PC-3 (cell line): ENCODE measurements around the gene EMILIN1.

Experiments used
- EZH2phosphoT487 ChIP-seq: fragments of 300-600 bp; sonication (generic); IDR thresholded peaks from 2 replicates; pipeline ENCODE4 v1.6.1; 2018; ENCODE audit warnings: mild to moderate bottlenecking, antibody characterized with exemption, low read length, borderline replicate concordance
- TF ChIP-seq, protein P1 (sequence below): fragments of 300-600 bp; sonication (generic); conservative IDR thresholded peaks from 2 replicates; pipeline ENCODE4 v1.5.1; 2017; ENCODE audit warnings: antibody characterized with exemption, low read depth, mild to moderate bottlenecking, low read length

- TF ChIP-seq, protein P1, sequence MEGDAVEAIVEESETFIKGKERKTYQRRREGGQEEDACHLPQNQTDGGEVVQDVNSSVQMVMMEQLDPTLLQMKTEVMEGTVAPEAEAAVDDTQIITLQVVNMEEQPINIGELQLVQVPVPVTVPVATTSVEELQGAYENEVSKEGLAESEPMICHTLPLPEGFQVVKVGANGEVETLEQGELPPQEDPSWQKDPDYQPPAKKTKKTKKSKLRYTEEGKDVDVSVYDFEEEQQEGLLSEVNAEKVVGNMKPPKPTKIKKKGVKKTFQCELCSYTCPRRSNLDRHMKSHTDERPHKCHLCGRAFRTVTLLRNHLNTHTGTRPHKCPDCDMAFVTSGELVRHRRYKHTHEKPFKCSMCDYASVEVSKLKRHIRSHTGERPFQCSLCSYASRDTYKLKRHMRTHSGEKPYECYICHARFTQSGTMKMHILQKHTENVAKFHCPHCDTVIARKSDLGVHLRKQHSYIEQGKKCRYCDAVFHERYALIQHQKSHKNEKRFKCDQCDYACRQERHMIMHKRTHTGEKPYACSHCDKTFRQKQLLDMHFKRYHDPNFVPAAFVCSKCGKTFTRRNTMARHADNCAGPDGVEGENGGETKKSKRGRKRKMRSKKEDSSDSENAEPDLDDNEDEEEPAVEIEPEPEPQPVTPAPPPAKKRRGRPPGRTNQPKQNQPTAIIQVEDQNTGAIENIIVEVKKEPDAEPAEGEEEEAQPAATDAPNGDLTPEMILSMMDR = no peak
- TF ChIP-seq EZH2phosphoT487 = no peak
Observed at GRCh38 chr2:27053321-27053720, 25.1 kb upstream of the EMILIN1 start.
